Measurements from ENCODE around the gene GSG1L.

Gene GSG1L

DNA sequence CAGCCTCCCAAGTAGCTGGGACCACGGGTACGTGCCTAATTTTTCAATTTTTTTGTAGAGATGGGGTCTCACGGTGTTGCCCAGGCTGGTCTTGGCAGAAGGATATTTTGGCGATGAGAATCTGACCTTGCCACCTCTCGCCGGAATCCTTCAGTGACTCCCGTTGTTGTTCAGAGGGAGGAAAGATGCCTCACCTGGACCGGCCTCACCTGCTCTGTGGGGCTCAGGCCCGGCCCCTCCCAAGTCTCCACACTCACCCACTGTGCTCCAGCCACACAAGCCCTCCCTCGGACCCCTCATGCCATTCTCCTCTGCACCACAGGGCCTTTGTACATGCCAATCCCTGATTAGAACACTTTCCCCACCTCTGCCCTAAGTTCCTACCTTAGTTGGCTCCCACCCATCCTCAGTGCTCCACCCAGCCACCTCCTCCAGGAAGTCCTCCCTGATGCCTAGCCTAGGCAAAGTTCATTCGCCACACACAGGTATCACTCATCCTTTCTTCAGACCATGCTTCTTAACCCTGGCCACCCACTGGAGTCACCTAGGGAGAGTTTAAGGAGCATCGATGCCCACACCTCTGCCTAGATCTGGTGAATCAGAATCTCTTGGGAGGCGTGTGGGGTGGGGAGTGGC lies 136.1 kb downstream of the GSG1L start:
- Histone ChIP-seq H3K9me2 (replicated peaks; ENCODE audit: insufficient read depth, low read length) (no peaks in the 10 kb centered on the region), H3K36me3 (ENCODE audit: low read length) (no peaks in the 10 kb centered on the region), H3K9ac (ENCODE audit: low read length) (no peak overlapping the region), H3K79me2 (ENCODE audit: insufficient read depth, low read length) (no peaks in the 10 kb centered on the region), H4K20me1 (ENCODE audit: low read depth, low read length) (no peaks in the 10 kb centered on the region), H3K4me3 (ENCODE audit: insufficient read depth, low read length, poor library complexity, severe bottlenecking) (no peak overlapping the region), H3K9me3 (ENCODE audit: insufficient read depth, low read length) (no peaks in the 10 kb centered on the region), H3K4me2 (ENCODE audit: low read depth, low read length, poor library complexity, severe bottlenecking) (no peak overlapping the region), H2AFZ (ENCODE audit: low read depth, low read length, severe bottlenecking) (no peak overlapping the region), H3K27me3 (ENCODE audit: low read length) (no peaks in the 10 kb centered on the region), H3F3A (ENCODE audit: insufficient read depth) (no peaks in the 10 kb centered on the region), H3K27ac (ENCODE audit: low read depth, low read length) (no peak overlapping the region)
- TF ChIP-seq CTCF (IDR thresholded peaks at IDR 0.05; ENCODE audit: insufficient read depth, low read length, poor library complexity, severe bottlenecking), result no peak
- TF ChIP-seq EZH2phosphoT487 (conservative IDR thresholded peaks at IDR 0.05; ENCODE audit: low read length), result no peak

- Histone ChIP-seq H3K79me2 (ENCODE audit: insufficient read depth, low read length) (no peaks in the 10 kb centered on the region), H3K27ac (ENCODE audit: low read depth, low read length) (no peak overlapping the region), H3K36me3 (ENCODE audit: low read length) (no peaks in the 10 kb centered on the region), H3K9ac (ENCODE audit: low read length) (no peak overlapping the region), H4K20me1 (ENCODE audit: low read depth, low read length) (no peaks in the 10 kb centered on the region), H3K9me2 (replicated peaks; ENCODE audit: insufficient read depth, low read length) (no peaks in the 10 kb centered on the region), H3K4me3 (ENCODE audit: insufficient read depth, low read length, poor library complexity, severe bottlenecking) (no peak overlapping the region), H3K9me3 (ENCODE audit: insufficient read depth, low read length) (no peaks in the 10 kb centered on the region), H3F3A (ENCODE audit: insufficient read depth) (no peaks in the 10 kb centered on the region), H2AFZ (ENCODE audit: low read depth, low read length, severe bottlenecking) (no peak overlapping the region), H3K27me3 (ENCODE audit: low read length) (no peaks in the 10 kb centered on the region), H3K4me2 (ENCODE audit: low read depth, low read length, poor library complexity, severe bottlenecking) (no peak overlapping the region)
- TF ChIP-seq CTCF (IDR thresholded peaks at IDR 0.05; ENCODE audit: insufficient read depth, low read length, poor library complexity, severe bottlenecking), result no peak
- no peak for TF ChIP-seq EZH2phosphoT487 (conservative IDR thresholded peaks at IDR 0.05; ENCODE audit: low read length)
Observed at GRCh38 chr16:27925612-27926011, 137.9 kb downstream of the GSG1L start.

GRCh38 chr16:27924411-27925118 lies 138.9 kb downstream of the GSG1L start:
- no peak overlapping the region for H3K27ac ChIP-seq (ENCODE audit: low read depth, low read length)
- H3F3A ChIP-seq (ENCODE audit: insufficient read depth), result no peaks in the 10 kb centered on the region
- no peak overlapping the region for H3K9ac ChIP-seq (ENCODE audit: low read length)
- H3K4me2 ChIP-seq (ENCODE audit: low read depth, low read length, poor library complexity, severe bottlenecking), result no peak overlapping the region
- no peaks in the 10 kb centered on the region for H3K36me3 ChIP-seq (ENCODE audit: low read length)
- H3K4me3 ChIP-seq (ENCODE audit: insufficient read depth, low read length, poor library complexity, severe bottlenecking), result no peak overlapping the region
- H2AFZ ChIP-seq (ENCODE audit: low read depth, low read length, severe bottlenecking), result no peak overlapping the region
- TF ChIP-seq EZH2phosphoT487 (conservative IDR thresholded peaks at IDR 0.05; ENCODE audit: low read length) (no peak), CTCF (IDR thresholded peaks at IDR 0.05; ENCODE audit: insufficient read depth, low read length, poor library complexity, severe bottlenecking) (no peak)
- H3K9me3 ChIP-seq (ENCODE audit: insufficient read depth, low read length), result no peaks in the 10 kb centered on the region
- H3K79me2 ChIP-seq (ENCODE audit: insufficient read depth, low read length), result no peaks in the 10 kb centered on the region
- H3K27me3 ChIP-seq (ENCODE audit: low read length), result no peaks in the 10 kb centered on the region
- no peaks in the 10 kb centered on the region for H3K9me2 ChIP-seq (replicated peaks; ENCODE audit: insufficient read depth, low read length)
- H4K20me1 ChIP-seq (ENCODE audit: low read depth, low read length), result no peaks in the 10 kb centered on the region
